Panc1 (cell line): Measurements from ENCODE around the gene C1orf116. TPM values are rescaled to one million over a fixed set of nuclear protein-coding genes. Genes with fewer than 3 reads are reported as not detected.

ENCODE experiments used
- ATAC-seq: fragments of 200-7000 bp; cut with Tn5 transposase; 2 replicates; pipeline ENCODE4 v1.9.1; 2020; ENCODE audit warnings: mild to moderate bottlenecking, moderate library complexity
- BruUV-seq: library from RNA; stranded (reverse); fragments of 400-500 nt; replicated peaks from 2 replicates; lab custom pipeline; 2021; lab: Mats Ljungman, UMichigan
- CTCF ChIA-PET: fragments of 300-600 bp; sonication (Branson Sonifier 250); formaldehyde crosslinking; loops from one replicate; lab custom pipeline; 2022; ENCODE audit warnings: antibody characterized with exemption; lab: Charles Lee
- POLR2A ChIA-PET: fragments of 300-600 bp; sonication (Branson Sonifier 250); formaldehyde crosslinking; loops from one replicate; lab custom pipeline; 2022; ENCODE audit warnings: antibody characterized with exemption; lab: Charles Lee
- DNase-seq: peaks from one replicate; pipeline ENCODE4 v3.0.0-alpha.2; 2010; ENCODE audit warnings: low read depth, low spot score
- H3K27ac ChIP-seq: 2 replicates; pipeline ENCODE4 v1.5.1; 2011; ENCODE audit warnings: mild to moderate bottlenecking, low read length, inconsistent platforms
- H3K27me3 ChIP-seq: fragments of 200-500 bp; sonication (Bioruptor generic); 2 replicates; pipeline ENCODE4 v1.6.0; 2014; ENCODE audit warnings: low read length, inconsistent platforms; ENCODE audit not compliant: control insufficient read depth, insufficient read depth
- H3K36me3 ChIP-seq: fragments of 200-500 bp; sonication (Bioruptor generic); 2 replicates; pipeline ENCODE4 v1.5.1; 2014; ENCODE audit warnings: inconsistent platforms, mild to moderate bottlenecking, low read length, moderate library complexity; ENCODE audit not compliant: control insufficient read depth, insufficient read depth
- H3K4me1 ChIP-seq: 2 replicates; pipeline ENCODE4 v1.5.1; 2011; ENCODE audit warnings: inconsistent platforms, mild to moderate bottlenecking, low read length, moderate library complexity; ENCODE audit not compliant: control insufficient read depth, insufficient read depth
- H3K4me3 ChIP-seq, 2 experiments: 2 replicates each; pipeline ENCODE4 v1.5.1; 2011 to 2012; ENCODE audit warnings: low read depth in 2 of 2, low read length in 2 of 2, mild to moderate bottlenecking in 2 of 2, inconsistent platforms in 1 of 2, moderate library complexity in 1 of 2
- H3K9me3 ChIP-seq: fragments of 200-500 bp; sonication (Bioruptor generic); 2 replicates; pipeline ENCODE4 v1.5.1; 2014; ENCODE audit warnings: low read depth, mild to moderate bottlenecking, inconsistent platforms, low read length, moderate library complexity; ENCODE audit not compliant: control insufficient read depth, insufficient read depth
- CTCF ChIP-seq: fragments of 450-650 bp; IDR thresholded peaks from 2 replicates; pipeline ENCODE4 v1.5.1; 2017; ENCODE audit warnings: mild to moderate bottlenecking
- POLR2AphosphoS5 ChIP-seq: IDR thresholded peaks from 2 replicates; pipeline ENCODE4 v1.6.1; 2012; ENCODE audit warnings: mild to moderate bottlenecking, low read depth, low read length, moderate library complexity
- REST ChIP-seq, 2 experiments: IDR thresholded peaks; 2 replicates each; pipeline ENCODE4 v1.6.1; 2011 to 2012; ENCODE audit warnings: low read depth in 2 of 2, control low read depth in 1 of 2, low read length in 1 of 2, mild to moderate bottlenecking in 1 of 2, moderate library complexity in 1 of 2; ENCODE audit not compliant: insufficient read depth in 1 of 2
- SIN3A ChIP-seq: IDR thresholded peaks from 2 replicates; pipeline ENCODE4 v1.6.1; 2012; ENCODE audit warnings: low read depth, mild to moderate bottlenecking, low read length, moderate library complexity, borderline replicate concordance; ENCODE audit not compliant: insufficient read depth
- TCF7L2 ChIP-seq: IDR thresholded peaks from 2 replicates; pipeline ENCODE4 v1.6.1; 2011; ENCODE audit warnings: mild to moderate bottlenecking, low read depth, low read length, inconsistent platforms
- in situ Hi-C: cut with HindIII; loops from 2 replicates; pipeline ENCODE4 v1.10.0; 2016; ENCODE audit warnings: low sequenced_read_pairs, low pct_unique_long_range_greater_than_20kb
- intact Hi-C: fragments of 100-400 bp; cut with micrococcal nuclease; formaldehyde crosslinking; loops from one replicate; pipeline ENCODE4 v1.10.0; 2022; ENCODE audit not compliant: unreplicated experiment
- total RNA-seq: library from RNA; stranded (reverse); gene quantifications from one replicate; pipeline ENCODE4 v1.2.1, GENCODE V29; 2021; ENCODE audit not compliant: unreplicated experiment

Gene C1orf116
- total RNA-seq, 1 experiment from 2014 or later = 0.08 TPM

- H3K36me3 ChIP-seq = peaks cover 3% of the 10 kb centered on the region
- no peak for ATAC-seq
- intact Hi-C loops (no loop called here), in situ Hi-C loops (no loop called here)
- CTCF ChIA-PET = no interaction called here
- no peaks in the 10 kb centered on the region for H3K9me3 ChIP-seq
- no peaks in the 10 kb centered on the region for H3K27me3 ChIP-seq
- H3K4me3 ChIP-seq = no peak overlapping the region
- BruUV-seq = no TSS peak
- no peak for DNase-seq
- no peak overlapping the region for H3K27ac ChIP-seq
- H3K4me1 ChIP-seq = no peaks in the 10 kb centered on the region
- POLR2A ChIA-PET = no interaction called here
- no peak for TF ChIP-seq CTCF
- TF ChIP-seq SIN3A = no peak
- TF ChIP-seq REST (IDR thresholded peaks at IDR 0.05; ENCODE audit: insufficient read depth in 1 of 2, low read depth in 2 of 2, low read length in 1 of 2) = no peak
- TF ChIP-seq TCF7L2 = no peak
- no peak for TF ChIP-seq POLR2AphosphoS5
Measured at GRCh38 chr1:207067665-207068064, 35.1 kb upstream of the C1orf116 start.

DNA sequence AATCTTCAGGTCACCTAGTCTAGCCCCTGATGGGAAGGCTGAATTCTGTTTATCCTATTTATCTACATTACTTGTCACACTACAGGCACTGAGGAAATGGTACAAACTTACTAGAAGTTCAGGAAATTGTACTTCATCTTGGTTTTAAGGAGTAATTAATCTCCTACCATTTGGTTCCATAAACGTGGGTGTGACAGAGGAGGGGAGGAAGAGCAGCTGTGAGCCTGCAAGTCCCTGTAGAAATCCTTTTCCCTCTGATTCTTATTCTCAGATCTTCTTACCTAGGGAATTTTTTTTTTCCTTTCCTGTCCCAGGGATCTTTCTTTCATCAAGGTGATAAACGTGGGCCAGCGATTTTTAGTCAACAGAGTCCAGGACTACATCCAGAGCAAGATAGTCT lies 34.6 kb upstream of the C1orf116 start:
- ATAC-seq (no peak), DNase-seq (no peak)
- H3K27ac ChIP-seq = no peak overlapping the region
- H3K27me3 ChIP-seq = no peaks in the 10 kb centered on the region
- intact Hi-C loops (no loop called here), in situ Hi-C loops (no loop called here)
- peaks cover 3% of the 10 kb centered on the region; the same call in 1 of the 2 replicates for H3K36me3 ChIP-seq
- TF ChIP-seq POLR2AphosphoS5 (no peak), REST (IDR thresholded peaks at IDR 0.05; ENCODE audit: insufficient read depth in 1 of 2, low read depth in 2 of 2, low read length in 1 of 2) (no peak), SIN3A (no peak), TCF7L2 (no peak), CTCF (no peak)
- H3K9me3 ChIP-seq = no peaks in the 10 kb centered on the region
- POLR2A ChIA-PET = no interaction called here
- CTCF ChIA-PET = no interaction called here
- H3K4me3 ChIP-seq = no peak overlapping the region
- no peaks in the 10 kb centered on the region for H3K4me1 ChIP-seq
- BruUV-seq = no TSS peak
